Measurements from ENCODE around the gene ARMC2. TPM values are rescaled to one million over a fixed set of nuclear protein-coding genes. Genes with fewer than 3 reads are reported as not detected.

ARMC2 gene
- total and polyA plus RNA-seq, 2 of the 8 experiments (the other 6 are each of a cell fraction or from before 2014, with no cell fraction given), result 1.6 to 4.4 TPM

DNA sequence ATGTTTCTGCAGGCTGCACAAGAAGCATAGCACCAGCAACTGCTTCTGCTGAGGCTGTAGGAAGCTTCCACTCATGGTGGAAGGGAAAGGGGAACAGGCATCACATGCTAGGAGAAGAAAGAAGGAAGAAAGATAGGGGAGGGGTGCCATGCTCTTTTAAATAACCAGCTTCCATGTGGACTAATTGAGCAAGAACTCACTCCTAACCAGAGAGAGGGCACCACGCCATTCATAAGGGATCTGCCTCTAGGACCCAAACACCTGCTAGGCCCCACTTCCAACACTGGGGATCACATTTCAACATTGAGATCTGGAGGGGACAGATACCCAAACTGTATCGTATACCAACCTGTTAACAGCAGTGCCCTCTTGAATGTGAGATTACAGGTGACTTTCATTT lies 46.9 kb upstream of the ARMC2 start:
- Histone ChIP-seq H3K79me2 (ENCODE audit: control insufficient read depth in 1 of 2, insufficient read depth in 2 of 2, low read length in 2 of 2) (no peaks in the 10 kb centered on the region), H3K4ac (replicated peaks; ENCODE audit: insufficient read length, low read depth, low read length) (no peak overlapping the region), H4K91ac (replicated peaks; ENCODE audit: insufficient read length, low read length) (no peak overlapping the region), H2BK120ac (replicated peaks; ENCODE audit: low read depth, low read length) (no peak overlapping the region), H3K18ac (ENCODE audit: extremely low read depth, low read length) (no peak overlapping the region), H3K4me1 (replicated peaks in 1 of 4; ENCODE audit: control insufficient read depth in 3 of 4, insufficient read depth in 4 of 4, low read length in 3 of 4) (peaks cover 0 to 3% (median 0%) of the 10 kb centered on the region in 4 experiments; a peak in 1 of 7 replicates), H3K23me2 (ENCODE audit: low read depth, low read length) (no peaks in the 10 kb centered on the region), H3K4me3 (ENCODE audit: extremely low read depth in 1 of 4, insufficient read depth in 2 of 4, low read depth in 3 of 4, low read length in 4 of 4) (no peak overlapping the region), H3K27me3 (replicated peaks in 1 of 4; ENCODE audit: control insufficient read depth in 3 of 4, extremely low read depth in 1 of 4, insufficient read depth in 3 of 4, low read length in 3 of 4) (no peaks in the 10 kb centered on the region), H4K5ac (ENCODE audit: insufficient read length, low read depth, low read length) (no peak overlapping the region), H2AK5ac (ENCODE audit: low read depth, low read length) (no peak overlapping the region), H3K27ac (ENCODE audit: low read depth, low read length) (no peak overlapping the region), H3K4me2 (ENCODE audit: insufficient read depth in 1 of 2, low read depth in 2 of 2, low read length in 2 of 2) (no peak overlapping the region), H3K9ac (replicated peaks in 1 of 4; ENCODE audit: extremely low read depth in 1 of 4, low read depth in 3 of 4, low read length in 3 of 4) (no peak overlapping the region), H2BK20ac (ENCODE audit: low read length) (no peak overlapping the region), H2BK12ac (ENCODE audit: low read depth, low read length) (no peak overlapping the region), H3K56ac (replicated peaks; ENCODE audit: insufficient read length, low read depth, low read length) (no peak overlapping the region), H3K36me3 (ENCODE audit: control insufficient read depth in 2 of 4, insufficient read depth in 4 of 4, low read length in 3 of 4) (no peaks in the 10 kb centered on the region), H3K79me1 (ENCODE audit: low read depth, low read length) (no peaks in the 10 kb centered on the region), H3K14ac (ENCODE audit: insufficient read length) (no peak overlapping the region), H2BK5ac (ENCODE audit: low read depth, low read length) (no peak overlapping the region), H4K20me1 (replicated peaks in 1 of 2; ENCODE audit: control insufficient read depth in 1 of 2, insufficient read depth in 2 of 2, low read length in 2 of 2) (no peaks in the 10 kb centered on the region), H4K8ac (ENCODE audit: extremely low read depth, insufficient read depth, low read length) (no peak overlapping the region), H2BK15ac (ENCODE audit: low read length) (no peak overlapping the region), H3K9me3 (ENCODE audit: insufficient read depth in 2 of 2, low read depth in 1 of 2, low read length in 1 of 2) (no peaks in the 10 kb centered on the region), H2AFZ (ENCODE audit: low read length) (no peak overlapping the region), H3K23ac (ENCODE audit: insufficient read length) (no peak overlapping the region)
- no peak for FAIRE-seq
- WGBS, 2 experiments (ENCODE audit: extremely low coverage in 1 of 2, insufficient coverage in 1 of 2, insufficient read length in 1 of 2, insufficient replicate concordance in 2 of 2, low coverage in 1 of 2, low lambda C conversion rate in 2 of 2, missing lambda C conversion rate in 1 of 2), result 67% methylated on average over 2 of the region's 2 CpGs; no CpG with 5 or more reads in 1 of the 2 experiments
- ChIA-PET POLR2A (ENCODE audit: partially characterized antibody) (no interaction called here), CTCF (ENCODE audit: partially characterized antibody) (interaction anchor here (0.8 kb wide), 1 partner anchor 259 kb away, joined by 3 read pairs; no protein-coding TSS in a partner anchor)
- no peak for DNase-seq (ENCODE audit: low read depth in 1 of 2, low spot score in 2 of 2)
- no peak for TF ChIP-seq EZH2 (IDR thresholded peaks at IDR 0.05; ENCODE audit: low read depth, low read length, severe bottlenecking)
- TF ChIP-seq CHD1 (IDR thresholded peaks at IDR 0.05; ENCODE audit: low read depth, low read length), result no peak
- TF ChIP-seq RFX5 (IDR thresholded peaks at IDR 0.05; ENCODE audit: borderline replicate concordance, low read depth, low read length), result no peak
- no peak for TF ChIP-seq SRF (IDR thresholded peaks at IDR 0.05; ENCODE audit: low read depth, low read length)
- no peak for TF ChIP-seq PHF8 (conservative IDR thresholded peaks at IDR 0.05; ENCODE audit: low read depth, low read length)
- no peak for TF ChIP-seq CBX5 (IDR thresholded peaks at IDR 0.05; ENCODE audit: low read depth, low read length)
- no peak for TF ChIP-seq TEAD4 (IDR thresholded peaks at IDR 0.05; ENCODE audit: low read depth, low read length)
- TF ChIP-seq, protein P1, sequence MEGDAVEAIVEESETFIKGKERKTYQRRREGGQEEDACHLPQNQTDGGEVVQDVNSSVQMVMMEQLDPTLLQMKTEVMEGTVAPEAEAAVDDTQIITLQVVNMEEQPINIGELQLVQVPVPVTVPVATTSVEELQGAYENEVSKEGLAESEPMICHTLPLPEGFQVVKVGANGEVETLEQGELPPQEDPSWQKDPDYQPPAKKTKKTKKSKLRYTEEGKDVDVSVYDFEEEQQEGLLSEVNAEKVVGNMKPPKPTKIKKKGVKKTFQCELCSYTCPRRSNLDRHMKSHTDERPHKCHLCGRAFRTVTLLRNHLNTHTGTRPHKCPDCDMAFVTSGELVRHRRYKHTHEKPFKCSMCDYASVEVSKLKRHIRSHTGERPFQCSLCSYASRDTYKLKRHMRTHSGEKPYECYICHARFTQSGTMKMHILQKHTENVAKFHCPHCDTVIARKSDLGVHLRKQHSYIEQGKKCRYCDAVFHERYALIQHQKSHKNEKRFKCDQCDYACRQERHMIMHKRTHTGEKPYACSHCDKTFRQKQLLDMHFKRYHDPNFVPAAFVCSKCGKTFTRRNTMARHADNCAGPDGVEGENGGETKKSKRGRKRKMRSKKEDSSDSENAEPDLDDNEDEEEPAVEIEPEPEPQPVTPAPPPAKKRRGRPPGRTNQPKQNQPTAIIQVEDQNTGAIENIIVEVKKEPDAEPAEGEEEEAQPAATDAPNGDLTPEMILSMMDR (IDR thresholded peaks at IDR 0.05; ENCODE audit: control extremely low read depth in 1 of 3, insufficient read depth in 1 of 3, low read depth in 1 of 3, low read length in 3 of 3), result no peak
- no peak for TF ChIP-seq EGR1 (IDR thresholded peaks at IDR 0.05; ENCODE audit: borderline replicate concordance, low read depth, low read length)
- no peak for TF ChIP-seq TAF1 (IDR thresholded peaks at IDR 0.05; ENCODE audit: low read depth, low read length)
- TF ChIP-seq, protein P2, sequence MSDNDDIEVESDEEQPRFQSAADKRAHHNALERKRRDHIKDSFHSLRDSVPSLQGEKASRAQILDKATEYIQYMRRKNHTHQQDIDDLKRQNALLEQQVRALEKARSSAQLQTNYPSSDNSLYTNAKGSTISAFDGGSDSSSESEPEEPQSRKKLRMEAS (IDR thresholded peaks at IDR 0.05), result no peak

Measured in H1 (cell line).